ENCODE data around the gene EDC4.
"Not testable (repeated sequence)": the region's sequence is repeated elsewhere in the genome, so short reads cannot be mapped to it uniquely, and the experiment has no call there.

EDC4 gene

GRCh38 chr16:67833415-67834241, 39.2 kb upstream of the EDC4 start:
- DNase-seq: peak; percentile 94
- no CpG with 5 or more reads among the region's 49 CpGs for WGBS (ENCODE audit: extremely low coverage, insufficient coverage, low lambda C conversion rate)
- Histone ChIP-seq H3K4me3 (ENCODE audit: low read length) (peak overlapping the region; percentile 81), H4K8ac (ENCODE audit: low read depth, low read length) (no peak overlapping the region), H3K4me1 (ENCODE audit: control insufficient read depth, low read depth, low read length) (no peaks in the 10 kb centered on the region), H3K36me3 (ENCODE audit: control insufficient read depth, insufficient read depth, low read length) (peaks cover 4% of the 10 kb centered on the region), H2BK15ac (replicated peaks; ENCODE audit: low read depth) (no peak overlapping the region), H3K27me3 (ENCODE audit: insufficient read depth, low read length, poor library complexity) (no peaks in the 10 kb centered on the region), H3K9ac (ENCODE audit: low read length) (peak overlapping the region; percentile 77), H3K23ac (ENCODE audit: low read length) (no peak overlapping the region), H3K4me2 (ENCODE audit: low read length) (peak overlapping the region; percentile 77), H3K27ac (ENCODE audit: low read depth, low read length) (no peak overlapping the region), H3K79me1 (ENCODE audit: low read length) (peaks cover 7% of the 10 kb centered on the region), H2AK5ac (ENCODE audit: low read length) (no peak overlapping the region), H2BK120ac (ENCODE audit: low read depth, low read length) (no peak overlapping the region), H3K56ac (ENCODE audit: low read length) (peak overlapping the region; percentile 94), H3K18ac (ENCODE audit: low read length) (no peak overlapping the region), H3K79me2 (ENCODE audit: control insufficient read depth, insufficient read depth, low read length) (no peaks in the 10 kb centered on the region), H4K5ac (ENCODE audit: low read length) (no peak overlapping the region), H3K4ac (ENCODE audit: low read depth, low read length) (no peak overlapping the region), H2BK5ac (ENCODE audit: low read length) (no peak overlapping the region)

GRCh38 chr16:67834242-67834614, 38.6 kb upstream of the EDC4 start:
- H2BK120ac ChIP-seq (ENCODE audit: low read depth, low read length): no peak overlapping the region
- no peaks in the 10 kb centered on the region for H3K79me2 ChIP-seq (ENCODE audit: control insufficient read depth, insufficient read depth, low read length)
- H3K27ac ChIP-seq (ENCODE audit: low read depth, low read length): no peak overlapping the region
- no peak overlapping the region for H4K5ac ChIP-seq (ENCODE audit: low read length)
- H3K36me3 ChIP-seq (ENCODE audit: control insufficient read depth, insufficient read depth, low read length): peaks cover 4% of the 10 kb centered on the region
- no peak overlapping the region for H2AK5ac ChIP-seq (ENCODE audit: low read length)
- no peak overlapping the region for H3K56ac ChIP-seq (ENCODE audit: low read length)
- no peak overlapping the region for H3K23ac ChIP-seq (ENCODE audit: low read length)
- H3K9ac ChIP-seq (ENCODE audit: low read length): peak overlapping the region; percentile 54
- no CpG with 5 or more reads among the region's 10 CpGs for WGBS (ENCODE audit: extremely low coverage, insufficient coverage, low lambda C conversion rate)
- no peak for DNase-seq
- no peak overlapping the region for H3K4ac ChIP-seq (ENCODE audit: low read depth, low read length)
- peaks cover 7% of the 10 kb centered on the region for H3K79me1 ChIP-seq (ENCODE audit: low read length)
- H3K27me3 ChIP-seq (ENCODE audit: insufficient read depth, low read length, poor library complexity): no peaks in the 10 kb centered on the region
- no peak overlapping the region for H4K8ac ChIP-seq (ENCODE audit: low read depth, low read length)
- H3K4me3 ChIP-seq (ENCODE audit: low read length): no peak overlapping the region
- H2BK15ac ChIP-seq (replicated peaks; ENCODE audit: low read depth): no peak overlapping the region
- H3K4me2 ChIP-seq (ENCODE audit: low read length): peak overlapping the region; percentile 59
- H3K4me1 ChIP-seq (ENCODE audit: control insufficient read depth, low read depth, low read length): no peaks in the 10 kb centered on the region
- no peak overlapping the region for H3K18ac ChIP-seq (ENCODE audit: low read length)
- H2BK5ac ChIP-seq (ENCODE audit: low read length): no peak overlapping the region

GRCh38 chr16:67837190-67837589, 35.7 kb upstream of the EDC4 start:
- H3K27ac ChIP-seq (ENCODE audit: low read depth, low read length); H3K27me3 ChIP-seq (ENCODE audit: insufficient read depth, low read length, poor library complexity); H4K5ac ChIP-seq (ENCODE audit: low read length); H3K36me3 ChIP-seq (ENCODE audit: control insufficient read depth, insufficient read depth, low read length); H2BK15ac ChIP-seq (replicated peaks; ENCODE audit: low read depth); H3K18ac ChIP-seq (ENCODE audit: low read length); H3K4ac ChIP-seq (ENCODE audit: low read depth, low read length); H3K56ac ChIP-seq (ENCODE audit: low read length); H2AK5ac ChIP-seq (ENCODE audit: low read length); H3K4me3 ChIP-seq (ENCODE audit: low read length); H4K8ac ChIP-seq (ENCODE audit: low read depth, low read length); H2BK5ac ChIP-seq (ENCODE audit: low read length); H3K23ac ChIP-seq (ENCODE audit: low read length); H3K9ac ChIP-seq (ENCODE audit: low read length); H3K4me2 ChIP-seq (ENCODE audit: low read length); H3K79me1 ChIP-seq (ENCODE audit: low read length); H3K4me1 ChIP-seq (ENCODE audit: control insufficient read depth, low read depth, low read length); DNase-seq; H2BK120ac ChIP-seq (ENCODE audit: low read depth, low read length); H3K79me2 ChIP-seq (ENCODE audit: control insufficient read depth, insufficient read depth, low read length): not testable (repeated sequence)
- no CpG with 5 or more reads among the region's 10 CpGs for WGBS (ENCODE audit: extremely low coverage, insufficient coverage, low lambda C conversion rate)

- Histone ChIP-seq H2BK5ac (ENCODE audit: low read length) (no peak overlapping the region), H3K4me2 (ENCODE audit: low read length) (no peak overlapping the region), H3K4ac (ENCODE audit: low read depth, low read length) (no peak overlapping the region), H4K8ac (ENCODE audit: low read depth, low read length) (no peak overlapping the region), H4K5ac (ENCODE audit: low read length) (no peak overlapping the region), H3K23ac (ENCODE audit: low read length) (no peak overlapping the region), H3K56ac (ENCODE audit: low read length) (no peak overlapping the region), H3K36me3 (ENCODE audit: control insufficient read depth, insufficient read depth, low read length) (no peaks in the 10 kb centered on the region), H3K9ac (ENCODE audit: low read length) (no peak overlapping the region), H3K79me1 (ENCODE audit: low read length) (peaks cover 3% of the 10 kb centered on the region), H3K4me1 (ENCODE audit: control insufficient read depth, low read depth, low read length) (no peaks in the 10 kb centered on the region), H3K79me2 (ENCODE audit: control insufficient read depth, insufficient read depth, low read length) (no peaks in the 10 kb centered on the region), H3K27ac (ENCODE audit: low read depth, low read length) (no peak overlapping the region), H2BK15ac (replicated peaks; ENCODE audit: low read depth) (no peak overlapping the region), H2BK120ac (ENCODE audit: low read depth, low read length) (no peak overlapping the region), H3K18ac (ENCODE audit: low read length) (no peak overlapping the region), H2AK5ac (ENCODE audit: low read length) (no peak overlapping the region), H3K4me3 (ENCODE audit: low read length) (no peak overlapping the region), H3K27me3 (ENCODE audit: insufficient read depth, low read length, poor library complexity) (no peaks in the 10 kb centered on the region)
- no CpG with 5 or more reads among the region's 2 CpGs for WGBS (ENCODE audit: extremely low coverage, insufficient coverage, low lambda C conversion rate)
- DNase-seq: no peak
Measured at GRCh38 chr16:67837811-67838210, 35.0 kb upstream of the EDC4 start.

GRCh38 chr16:67841198-67841815, 31.5 kb upstream of the EDC4 start:
- WGBS (ENCODE audit: extremely low coverage, insufficient coverage, low lambda C conversion rate): no CpG with 5 or more reads among the region's 17 CpGs
- Histone ChIP-seq H2BK15ac (replicated peaks; ENCODE audit: low read depth) (no peak overlapping the region), H3K4ac (ENCODE audit: low read depth, low read length) (peak overlapping the region; percentile 60), H3K18ac (ENCODE audit: low read length) (peak overlapping the region; percentile 62), H3K56ac (ENCODE audit: low read length) (peak overlapping the region; percentile 85), H3K27me3 (ENCODE audit: insufficient read depth, low read length, poor library complexity) (no peaks in the 10 kb centered on the region), H2AK5ac (ENCODE audit: low read length) (no peak overlapping the region), H3K23ac (ENCODE audit: low read length) (no peak overlapping the region), H3K9ac (ENCODE audit: low read length) (peak overlapping the region; percentile 66), H3K4me3 (ENCODE audit: low read length) (no peak overlapping the region), H2BK5ac (ENCODE audit: low read length) (no peak overlapping the region), H3K36me3 (ENCODE audit: control insufficient read depth, insufficient read depth, low read length) (no peaks in the 10 kb centered on the region), H4K8ac (ENCODE audit: low read depth, low read length) (peak overlapping the region; percentile 6), H3K4me2 (ENCODE audit: low read length) (peak overlapping the region; percentile 21), H3K27ac (ENCODE audit: low read depth, low read length) (no peak overlapping the region), H4K5ac (ENCODE audit: low read length) (peak overlapping the region; percentile 81), H2BK120ac (ENCODE audit: low read depth, low read length) (no peak overlapping the region), H3K79me2 (ENCODE audit: control insufficient read depth, insufficient read depth, low read length) (peaks cover 22% of the 10 kb centered on the region), H3K79me1 (ENCODE audit: low read length) (peaks cover 16% of the 10 kb centered on the region), H3K4me1 (ENCODE audit: control insufficient read depth, low read depth, low read length) (peaks cover 14% of the 10 kb centered on the region)
- DNase-seq: no peak

Measured in mesendoderm (in vitro differentiated cells).